HUES6 (cell line): ENCODE measurements around the gene MAPKAP1.

Experiments used
- H3K27ac ChIP-seq: 2 replicates; pipeline ENCODE4 v1.7.0; 2013; ENCODE audit warnings: low read depth, mild to moderate bottlenecking, low read length, inconsistent platforms
- H3K27me3 ChIP-seq: 2 replicates; pipeline ENCODE4 v1.6.1; 2013; ENCODE audit warnings: low read length; ENCODE audit not compliant: control insufficient read depth, insufficient read depth
- H3K36me3 ChIP-seq: 2 replicates; pipeline ENCODE4 v1.6.1; 2013; ENCODE audit warnings: low read length; ENCODE audit not compliant: control insufficient read depth, insufficient read depth
- H3K4me1 ChIP-seq: 2 replicates; pipeline ENCODE4 v1.6.1; 2013; ENCODE audit warnings: low read length; ENCODE audit not compliant: control insufficient read depth, insufficient read depth
- H3K4me3 ChIP-seq: 2 replicates; pipeline ENCODE4 v1.5.1; 2013; ENCODE audit warnings: low read depth, low read length
- H3K9ac ChIP-seq: one replicate; pipeline ENCODE4 v1.6.1; 2013; ENCODE audit warnings: mild to moderate bottlenecking, low read length
- H3K9me3 ChIP-seq: 2 replicates; pipeline ENCODE4 v1.6.1; 2013; ENCODE audit warnings: low read depth, low read length; ENCODE audit not compliant: control insufficient read depth, insufficient read depth

MAPKAP1 gene

GRCh38 chr9:125435776-125436612 lies 271.0 kb downstream of the MAPKAP1 start:
- Histone ChIP-seq H3K4me3 (no peak overlapping the region), H3K36me3 (peaks cover 9% of the 10 kb centered on the region), H3K27ac (no peak overlapping the region), H3K9me3 (no peaks in the 10 kb centered on the region), H3K9ac (no peak overlapping the region), H3K4me1 (peaks cover 10% of the 10 kb centered on the region; the same call in 1 of the 2 replicates), H3K27me3 (no peaks in the 10 kb centered on the region)

GRCh38 chr9:125434986-125435775 lies 271.8 kb downstream of the MAPKAP1 start:
- Histone ChIP-seq H3K36me3 (peaks cover 9% of the 10 kb centered on the region), H3K27me3 (no peaks in the 10 kb centered on the region), H3K27ac (no peak overlapping the region), H3K9me3 (no peaks in the 10 kb centered on the region), H3K4me3 (no peak overlapping the region), H3K9ac (no peak overlapping the region), H3K4me1 (peaks cover 10% of the 10 kb centered on the region; the same call in 1 of the 2 replicates)

DNA sequence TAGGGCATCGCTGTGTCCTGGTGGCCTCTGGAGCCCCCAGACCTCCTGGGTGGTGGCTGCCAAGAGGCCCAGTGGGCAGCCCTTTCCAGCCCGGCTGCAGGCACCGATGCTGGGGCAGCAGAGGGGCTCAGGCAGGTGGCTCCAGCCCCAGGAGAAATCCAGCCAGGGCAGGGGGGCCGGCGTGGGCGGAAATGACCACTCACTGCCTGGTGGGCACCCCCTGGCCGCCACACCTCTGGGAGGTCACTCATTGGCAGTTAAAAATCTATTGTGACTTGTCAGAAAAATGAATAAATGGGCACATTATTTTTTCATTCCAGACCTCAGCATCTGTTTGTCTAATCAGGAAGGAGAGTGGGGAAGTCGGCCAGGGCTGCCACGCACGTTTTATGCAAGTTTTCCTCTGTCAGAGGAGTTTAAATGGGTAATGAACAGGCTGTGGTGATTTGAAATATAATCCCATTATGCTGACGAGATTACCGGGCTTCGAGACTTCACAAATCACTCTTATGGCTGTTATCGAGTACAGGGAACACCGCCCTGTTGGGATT lies 273.5 kb downstream of the MAPKAP1 start:
- no peaks in the 10 kb centered on the region for H3K9me3 ChIP-seq
- H3K4me1 ChIP-seq, result peaks cover 10% of the 10 kb centered on the region; the same call in 1 of the 2 replicates
- no peaks in the 10 kb centered on the region; the same call in 1 of the 2 replicates for H3K36me3 ChIP-seq
- no peak overlapping the region for H3K27ac ChIP-seq
- H3K4me3 ChIP-seq, result no peak overlapping the region
- H3K27me3 ChIP-seq, result no peaks in the 10 kb centered on the region
- H3K9ac ChIP-seq, result no peak overlapping the region

DNA sequence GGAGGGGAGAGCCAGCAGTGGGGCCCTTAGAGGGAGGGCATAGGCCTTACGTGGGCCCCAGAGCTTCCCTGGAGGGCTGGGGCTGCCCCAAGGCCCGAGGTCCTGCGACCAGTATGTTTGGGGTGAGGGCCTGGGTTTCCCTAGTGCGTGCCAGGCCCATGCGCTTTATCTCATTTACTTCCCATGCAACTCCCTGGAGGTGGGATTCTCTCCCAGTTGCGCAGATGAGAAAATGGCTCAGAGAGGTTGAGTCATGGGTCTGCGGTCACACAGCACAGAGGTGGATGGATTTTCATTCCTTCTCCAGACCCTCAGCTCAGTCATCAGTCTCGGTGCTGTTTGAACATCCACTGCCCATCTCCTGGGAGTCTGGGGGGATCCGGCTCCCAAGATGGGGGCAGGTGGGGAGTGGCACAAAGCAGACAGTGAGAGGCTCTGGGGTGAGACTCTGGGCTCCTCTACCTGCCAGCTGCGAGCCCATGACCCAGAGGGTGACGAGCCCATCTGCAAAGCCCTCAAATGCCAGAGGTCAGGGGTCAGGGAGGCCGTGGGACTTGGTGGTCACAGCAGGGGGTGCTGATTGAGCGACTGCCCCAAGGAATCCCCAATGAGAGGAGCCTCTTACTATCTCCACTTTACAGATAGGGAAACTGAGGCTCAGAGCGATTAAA lies 274.2 kb downstream of the MAPKAP1 start:
- Histone ChIP-seq H3K27me3 (no peaks in the 10 kb centered on the region), H3K9ac (no peak overlapping the region), H3K4me1 (peaks cover 10% of the 10 kb centered on the region; the same call in 1 of the 2 replicates), H3K36me3 (no peaks in the 10 kb centered on the region), H3K4me3 (no peak overlapping the region), H3K27ac (no peak overlapping the region), H3K9me3 (no peaks in the 10 kb centered on the region)

DNA sequence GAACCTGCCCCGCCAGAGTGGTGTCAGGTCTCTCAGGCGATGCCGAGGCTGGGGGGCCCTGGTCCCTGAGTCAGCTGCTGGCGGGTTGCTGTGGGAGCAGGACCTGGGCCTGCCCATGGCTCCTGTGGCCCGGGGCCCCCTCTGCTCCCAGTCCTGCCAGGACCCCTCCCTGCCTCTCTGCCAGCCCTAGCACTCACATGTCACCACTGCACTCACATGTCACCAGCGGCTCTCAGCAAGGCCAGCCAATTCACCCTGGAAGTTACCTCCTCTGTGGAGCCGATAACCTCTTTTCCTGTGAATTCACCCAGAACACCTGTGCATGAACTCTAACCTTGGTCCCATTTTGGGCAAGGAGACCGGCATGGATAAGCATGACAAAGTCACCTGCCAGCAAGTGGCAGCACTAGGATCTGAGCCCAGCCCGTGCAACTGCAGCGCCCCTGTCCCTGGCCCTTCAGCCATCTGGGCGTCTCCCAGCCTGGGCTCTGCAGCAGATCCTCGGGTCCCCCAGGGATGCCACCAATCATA lies 275.2 kb downstream of the MAPKAP1 start:
- H3K27me3 ChIP-seq, result no peaks in the 10 kb centered on the region
- H3K9ac ChIP-seq, result no peak overlapping the region

GRCh38 chr9:125431012-125431305 lies 276.0 kb downstream of the MAPKAP1 start:
- Histone ChIP-seq H3K27me3 (no peaks in the 10 kb centered on the region), H3K4me3 (no peak overlapping the region), H3K9ac (no peak overlapping the region), H3K9me3 (no peaks in the 10 kb centered on the region), H3K4me1 (peaks cover 10% of the 10 kb centered on the region; the same call in 1 of the 2 replicates), H3K36me3 (no peaks in the 10 kb centered on the region), H3K27ac (no peak overlapping the region)

More for the DNA sequence above, 275.2 kb downstream of the MAPKAP1 start:
- Histone ChIP-seq H3K9me3 (no peaks in the 10 kb centered on the region), H3K4me3 (no peak overlapping the region), H3K36me3 (no peaks in the 10 kb centered on the region), H3K4me1 (peaks cover 10% of the 10 kb centered on the region; the same call in 1 of the 2 replicates), H3K27ac (no peak overlapping the region)

GRCh38 chr9:125430161-125431011 lies 276.6 kb downstream of the MAPKAP1 start:
- no peak overlapping the region for H3K9ac ChIP-seq
- H3K4me1 ChIP-seq, result peaks cover 10% of the 10 kb centered on the region; the same call in 1 of the 2 replicates
- H3K27me3 ChIP-seq, result no peaks in the 10 kb centered on the region
- no peaks in the 10 kb centered on the region for H3K36me3 ChIP-seq
- no peaks in the 10 kb centered on the region for H3K9me3 ChIP-seq
- no peak overlapping the region for H3K27ac ChIP-seq
- no peak overlapping the region for H3K4me3 ChIP-seq

DNA sequence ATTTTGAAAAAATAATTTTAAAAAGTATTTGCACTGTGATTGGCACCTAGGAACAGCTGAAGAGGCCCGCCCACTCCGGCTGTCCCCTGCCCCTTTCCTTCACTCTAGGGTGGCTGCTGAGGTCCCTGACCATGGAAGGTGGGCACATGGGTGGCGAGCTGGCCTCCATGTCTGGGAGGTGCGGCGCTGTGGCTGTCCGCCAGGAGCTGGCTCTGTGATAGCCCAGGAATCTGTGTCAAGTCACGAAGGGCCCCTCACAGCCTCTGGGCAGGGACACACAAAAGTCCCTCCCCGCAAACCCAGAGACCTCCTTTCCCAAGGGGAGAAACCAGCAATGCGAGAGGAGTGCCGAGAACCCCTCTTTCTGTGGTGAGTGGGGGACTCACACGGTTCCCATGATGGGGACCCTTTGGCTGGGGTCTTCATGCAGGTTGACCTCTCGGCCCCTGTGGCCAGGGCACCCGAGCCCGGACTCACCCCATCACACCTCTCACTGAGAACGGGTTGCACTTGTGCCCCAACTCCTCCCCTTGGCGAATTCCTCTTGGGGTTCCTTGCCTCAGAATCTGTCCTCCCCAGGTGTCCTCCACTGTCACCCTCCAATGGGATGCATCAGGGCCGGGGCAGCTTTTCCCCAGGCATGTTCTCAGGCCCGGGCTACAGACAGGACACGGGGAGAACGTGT lies 277.4 kb downstream of the MAPKAP1 start:
- H3K4me1 ChIP-seq, result peaks cover 10% of the 10 kb centered on the region; the same call in 1 of the 2 replicates
- H3K36me3 ChIP-seq, result no peaks in the 10 kb centered on the region
- H3K4me3 ChIP-seq, result no peak overlapping the region
- no peak overlapping the region for H3K27ac ChIP-seq
- H3K27me3 ChIP-seq, result no peaks in the 10 kb centered on the region
- no peaks in the 10 kb centered on the region for H3K9me3 ChIP-seq
- H3K9ac ChIP-seq, result no peak overlapping the region

- Histone ChIP-seq H3K36me3 (no peaks in the 10 kb centered on the region), H3K4me1 (peaks cover 10% of the 10 kb centered on the region; the same call in 1 of the 2 replicates), H3K27ac (no peak overlapping the region), H3K9ac (no peak overlapping the region), H3K27me3 (no peaks in the 10 kb centered on the region), H3K4me3 (no peak overlapping the region), H3K9me3 (no peaks in the 10 kb centered on the region)
Observed at GRCh38 chr9:125428902-125429467, 278.0 kb downstream of the MAPKAP1 start.
